IMR-90 (cell line): ENCODE results near the gene ZC2HC1C. TPM values are rescaled to one million over a fixed set of nuclear protein-coding genes. Genes with fewer than 3 reads are reported as not detected.

ENCODE experiments used
- ATAC-seq: fragments of 200-7000 bp; cut with Tn5 transposase; 2 replicates; pipeline ENCODE4 v1.9.1; 2020; ENCODE audit warnings: low read depth, mild to moderate bottlenecking, moderate library complexity
- BruUV-seq: library from RNA; stranded (reverse); fragments of 400-500 nt; replicated peaks from 2 replicates; lab custom pipeline; 2021; lab: Mats Ljungman, UMichigan
- CTCF ChIA-PET: fragments of 300-600 bp; formaldehyde crosslinking; extraction: SDS; loops from one replicate; lab custom pipeline; 2021; ENCODE audit warnings: antibody characterized with exemption; lab: Yijun Ruan, JAX
- POLR2A ChIA-PET: fragments of 300-600 bp; sonication (Branson Sonifier 250); formaldehyde crosslinking; loops from one replicate; lab custom pipeline; 2022; ENCODE audit warnings: antibody characterized with exemption; ENCODE audit not compliant: unreplicated experiment; lab: Charles Lee
- DNase-seq: peaks from one replicate; pipeline ENCODE4 v3.0.0; 2013
- H2AFZ ChIP-seq: replicated peaks from 2 replicates; pipeline ENCODE3; 2013; ENCODE audit warnings: low read length, mild to moderate bottlenecking; ENCODE audit not compliant: poor library complexity
- H2AK5ac ChIP-seq: 2 replicates; pipeline ENCODE4 v1.6.1; 2013; ENCODE audit warnings: low read depth, low read length, inconsistent platforms
- H2AK9ac ChIP-seq: replicated peaks from 2 replicates; pipeline ENCODE3; 2013; ENCODE audit warnings: mild to moderate bottlenecking, low read depth, low read length, moderate library complexity; ENCODE audit not compliant: poor library complexity
- H2BK120ac ChIP-seq: 2 replicates; pipeline ENCODE4 v1.6.1; 2013; ENCODE audit warnings: low read depth, low read length, inconsistent platforms
- H2BK15ac ChIP-seq: 3 replicates; pipeline ENCODE4 v1.6.1; 2013; ENCODE audit warnings: low read depth, low read length, inconsistent platforms
- H2BK20ac ChIP-seq: 2 replicates; pipeline ENCODE4 v1.6.1; 2013; ENCODE audit warnings: low read depth, mild to moderate bottlenecking, inconsistent platforms, low read length, moderate library complexity
- H2BK5ac ChIP-seq: 2 replicates; pipeline ENCODE4 v1.6.1; 2013; ENCODE audit warnings: mild to moderate bottlenecking, low read depth, low read length, inconsistent platforms; ENCODE audit not compliant: poor library complexity, severe bottlenecking
- H3K14ac ChIP-seq: replicated peaks from 2 replicates; pipeline ENCODE4 v1.6.1; 2013; ENCODE audit warnings: low read depth, low read length, inconsistent platforms
- H3K18ac ChIP-seq: 2 replicates; pipeline ENCODE4 v1.6.1; 2013; ENCODE audit warnings: low read depth, low read length, control low read depth
- H3K23ac ChIP-seq: 2 replicates; pipeline ENCODE4 v1.6.1; 2013; ENCODE audit warnings: low read depth, low read length, inconsistent platforms
- H3K27ac ChIP-seq: 2 replicates; pipeline ENCODE4 v1.5.1; 2013; ENCODE audit warnings: mild to moderate bottlenecking, control low read depth, low read length; ENCODE audit not compliant: insufficient read depth
- H3K27me3 ChIP-seq: 2 replicates; pipeline ENCODE4 v1.6.1; 2013; ENCODE audit warnings: low read length; ENCODE audit not compliant: control insufficient read depth, insufficient read depth
- H3K36me3 ChIP-seq: 2 replicates; pipeline ENCODE4 v1.6.1; 2013; ENCODE audit warnings: low read length, mixed read lengths; ENCODE audit not compliant: control insufficient read depth, insufficient read depth
- H3K4ac ChIP-seq: 2 replicates; pipeline ENCODE4 v1.6.1; 2013; ENCODE audit warnings: low read depth, low read length, inconsistent platforms
- H3K4me1 ChIP-seq: 2 replicates; pipeline ENCODE4 v1.6.1; 2013; ENCODE audit warnings: low read length, mixed read lengths; ENCODE audit not compliant: control insufficient read depth, insufficient read depth
- H3K4me2 ChIP-seq: 2 replicates; pipeline ENCODE4 v1.6.1; 2013; ENCODE audit warnings: low read depth, mild to moderate bottlenecking, control low read depth, low read length, moderate library complexity
- H3K4me3 ChIP-seq: 2 replicates; pipeline ENCODE4 v1.5.1; 2013; ENCODE audit warnings: low read depth, mild to moderate bottlenecking, control low read depth, low read length, moderate library complexity; ENCODE audit not compliant: insufficient read depth
- H3K56ac ChIP-seq: 2 replicates; pipeline ENCODE4 v1.6.1; 2013; ENCODE audit warnings: low read length, inconsistent platforms; ENCODE audit not compliant: insufficient read depth; ENCODE audit errors: extremely low read depth
- H3K79me1 ChIP-seq, 2 experiments: 2 replicates each; pipeline ENCODE4 v1.6.1; 2013; ENCODE audit warnings: low read length in 2 of 2, inconsistent platforms in 1 of 2, low read depth in 1 of 2
- H3K9ac ChIP-seq: 2 replicates; pipeline ENCODE4 v1.6.1; 2013; ENCODE audit warnings: low read depth, low read length, control low read depth
- H3K9me1 ChIP-seq: 2 replicates; pipeline ENCODE4 v1.6.1; 2013; ENCODE audit warnings: low read length, inconsistent platforms; ENCODE audit not compliant: insufficient read depth
- H3K9me3 ChIP-seq: 2 replicates; pipeline ENCODE4 v1.6.1; 2013; ENCODE audit warnings: low read length; ENCODE audit not compliant: control insufficient read depth, insufficient read depth
- H4K20me1 ChIP-seq: 2 replicates; pipeline ENCODE4 v1.6.1; 2013; ENCODE audit warnings: low read length, inconsistent platforms; ENCODE audit not compliant: insufficient read depth
- H4K5ac ChIP-seq: 2 replicates; pipeline ENCODE4 v1.6.1; 2013; ENCODE audit warnings: mild to moderate bottlenecking, low read depth, low read length, control low read depth
- H4K8ac ChIP-seq, 2 experiments: 2 replicates each; pipeline ENCODE4 v1.6.1; 2013; ENCODE audit warnings: low read depth in 2 of 2, low read length in 2 of 2, control low read depth in 1 of 2, inconsistent platforms in 1 of 2
- H4K91ac ChIP-seq: 2 replicates; pipeline ENCODE4 v1.6.1; 2013; ENCODE audit warnings: low read depth, low read length, inconsistent platforms; ENCODE audit not compliant: insufficient read depth
- BHLHE40 ChIP-seq: fragments of 150-350 bp; IDR thresholded peaks from 2 replicates; pipeline ENCODE4 v1.6.1; 2016; ENCODE audit warnings: mild to moderate bottlenecking, low read depth, low read length
- CEBPB ChIP-seq: IDR thresholded peaks from 2 replicates; pipeline ENCODE4 v1.6.1; 2012; ENCODE audit warnings: low read depth, low read length, improper control_type of control experiment
- MAFK ChIP-seq: IDR thresholded peaks from 2 replicates; pipeline ENCODE4 v1.6.1; 2012; ENCODE audit warnings: low read depth, low read length, improper control_type of control experiment
- MXI1 ChIP-seq: IDR thresholded peaks from 2 replicates; pipeline ENCODE4 v1.6.1; 2012; ENCODE audit warnings: low read depth, mild to moderate bottlenecking, low read length, moderate library complexity, borderline replicate concordance
- RAD21 ChIP-seq: IDR thresholded peaks from 2 replicates; pipeline ENCODE4 v1.6.1; 2012; ENCODE audit warnings: low read length, improper control_type of control experiment
- RCOR1 ChIP-seq: IDR thresholded peaks from 2 replicates; pipeline ENCODE4 v1.6.1; 2012; ENCODE audit warnings: mild to moderate bottlenecking, low read length, improper control_type of control experiment; ENCODE audit not compliant: insufficient replicate concordance
- SMC3 ChIP-seq: fragments of 150-350 bp; IDR thresholded peaks from 2 replicates; pipeline ENCODE4 v1.6.1; 2016; ENCODE audit warnings: low read depth, mild to moderate bottlenecking, antibody characterized with exemption, low read length, moderate library complexity
- WGBS, 2 experiments: methylation state at CpG; one replicate each; pipeline versions ENCODE4 v1.1.5 to v1.1.7; 2013; ENCODE audit warnings: missing lambda C conversion rate in 2 of 2; ENCODE audit not compliant: insufficient read length in 1 of 2; ENCODE audit errors: extremely low coverage in 2 of 2; 5-methylcytosine and 5-hydroxymethylcytosine counted together
- dilution Hi-C: fragments of 300-500 bp; cut with HindIII; formaldehyde crosslinking; loops from one replicate; pipeline ENCODE4 v1.14.3; 2018; ENCODE audit warnings: low sequenced_read_pairs; ENCODE audit not compliant: unreplicated experiment
- in situ Hi-C: fragments of 300-500 bp; cut with MboI; formaldehyde crosslinking; loops from 3 replicates; pipeline ENCODE4 v1.14.3; 2019; ENCODE audit warnings: low sequenced_read_pairs, inconsistent platforms, mixed read lengths
- intact Hi-C: fragments of 100-400 bp; cut with micrococcal nuclease; formaldehyde crosslinking; loops from 2 replicates; pipeline ENCODE4 v1.10.0; 2022
- polyA plus RNA-seq, 3 experiments: library from polyadenylated mRNA; depleted of rRNA; stranded (reverse); fragments of >200 nt; gene quantifications; 2 replicates each; pipeline ENCODE4 v1.2.3, GENCODE V29; 2012; ENCODE audit warnings: low replicate concordance in 1 of 3
- total RNA-seq: library from RNA; depleted of rRNA; stranded (reverse); fragments of >200 nt; gene quantifications from 2 replicates; pipeline ENCODE4 v1.2.3, GENCODE V29; 2012
- TF ChIP-seq, protein P1 (sequence below): fragments of 150-350 bp; IDR thresholded peaks from 2 replicates; pipeline ENCODE4 v1.6.1; 2017; ENCODE audit warnings: mild to moderate bottlenecking, antibody characterized with exemption, low read length, low read depth
- TF ChIP-seq, protein P2 (sequence below): conservative IDR thresholded peaks from 2 replicates; pipeline ENCODE4 v1.5.1; 2012; ENCODE audit warnings: mild to moderate bottlenecking, low read depth, low read length, improper control_type of control experiment

ZC2HC1C gene
- total and polyA plus RNA-seq, 2 of the 4 experiments (the other 2 are of a cell fraction): 0.15 to 0.54 TPM

DNA sequence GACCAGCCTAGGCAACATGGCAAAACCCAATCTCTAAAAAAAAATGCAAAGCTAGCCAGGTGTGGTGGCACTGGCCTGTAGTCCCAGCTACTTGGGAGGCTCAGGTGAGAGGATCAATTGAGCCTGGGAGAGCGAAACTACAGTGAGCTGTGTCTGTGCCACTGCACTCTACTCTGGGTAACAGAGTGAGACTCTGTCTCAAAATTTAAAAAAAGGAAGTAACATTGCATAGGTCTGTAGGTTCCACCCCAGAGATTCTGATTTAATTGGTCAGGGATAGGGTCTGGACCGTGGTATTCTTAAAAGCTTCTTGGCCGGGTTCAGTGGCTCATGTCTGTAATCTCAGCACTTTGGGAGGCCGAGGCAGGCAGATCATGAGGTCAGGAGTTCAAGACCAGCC lies 26.2 kb downstream of the ZC2HC1C start:
- in situ Hi-C loops (no loop called here), dilution Hi-C loops (no loop called here), intact Hi-C loops (no loop called here)
- Histone ChIP-seq H3K9ac (no peak overlapping the region), H2BK120ac (no peak overlapping the region), H2BK20ac (no peak overlapping the region), H3K27me3 (no peaks in the 10 kb centered on the region), H2AK5ac (no peak overlapping the region), H3K23ac (no peak overlapping the region), H4K20me1 (no peaks in the 10 kb centered on the region), H4K5ac (no peak overlapping the region), H3K4me1 (0 out of 2 replicates have a peak, but pooled peaks cover under 1% of the 10 kb centered on the region), H3K4me3 (no peak overlapping the region), H3K4ac (no peak overlapping the region), H3K9me1 (no peaks in the 10 kb centered on the region), H3K18ac (no peak overlapping the region), H3K36me3 (peaks cover 30% of the 10 kb centered on the region), H4K8ac (no peak overlapping the region), H3K4me2 (no peak overlapping the region), H2AK9ac (no peak overlapping the region), H2BK15ac (no peak overlapping the region), H4K91ac (no peak overlapping the region), H3K27ac (no peak overlapping the region), H3K14ac (no peak overlapping the region), H3K56ac (no peak overlapping the region), H3K79me1 (peaks cover 0 to 3% of the 10 kb centered on the region in 2 experiments; a peak in 2 of 4 replicates), H2AFZ (no peak overlapping the region), H3K9me3 (no peaks in the 10 kb centered on the region), H2BK5ac (no peak overlapping the region)
- ATAC-seq (no peak), DNase-seq (no peak)
- WGBS, 2 experiments: 100% methylated on average over 3 of the region's 4 CpGs; no CpG with 5 or more reads in 1 of the 2 experiments
- ChIA-PET CTCF (interaction anchor here (0.7 kb wide), 1 partner anchor 203 kb away, joined by 5 read pairs; no protein-coding TSS in a partner anchor), POLR2A (no interaction called here)
- no TSS peak for BruUV-seq
- TF ChIP-seq, protein P1, sequence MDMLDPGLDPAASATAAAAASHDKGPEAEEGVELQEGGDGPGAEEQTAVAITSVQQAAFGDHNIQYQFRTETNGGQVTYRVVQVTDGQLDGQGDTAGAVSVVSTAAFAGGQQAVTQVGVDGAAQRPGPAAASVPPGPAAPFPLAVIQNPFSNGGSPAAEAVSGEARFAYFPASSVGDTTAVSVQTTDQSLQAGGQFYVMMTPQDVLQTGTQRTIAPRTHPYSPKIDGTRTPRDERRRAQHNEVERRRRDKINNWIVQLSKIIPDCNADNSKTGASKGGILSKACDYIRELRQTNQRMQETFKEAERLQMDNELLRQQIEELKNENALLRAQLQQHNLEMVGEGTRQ: no peak
- TF ChIP-seq MAFK (no peak), RCOR1 (no peak), BHLHE40 (no peak), CEBPB (no peak), SMC3 (no peak), MXI1 (no peak), RAD21 (no peak)
- TF ChIP-seq, protein P2, sequence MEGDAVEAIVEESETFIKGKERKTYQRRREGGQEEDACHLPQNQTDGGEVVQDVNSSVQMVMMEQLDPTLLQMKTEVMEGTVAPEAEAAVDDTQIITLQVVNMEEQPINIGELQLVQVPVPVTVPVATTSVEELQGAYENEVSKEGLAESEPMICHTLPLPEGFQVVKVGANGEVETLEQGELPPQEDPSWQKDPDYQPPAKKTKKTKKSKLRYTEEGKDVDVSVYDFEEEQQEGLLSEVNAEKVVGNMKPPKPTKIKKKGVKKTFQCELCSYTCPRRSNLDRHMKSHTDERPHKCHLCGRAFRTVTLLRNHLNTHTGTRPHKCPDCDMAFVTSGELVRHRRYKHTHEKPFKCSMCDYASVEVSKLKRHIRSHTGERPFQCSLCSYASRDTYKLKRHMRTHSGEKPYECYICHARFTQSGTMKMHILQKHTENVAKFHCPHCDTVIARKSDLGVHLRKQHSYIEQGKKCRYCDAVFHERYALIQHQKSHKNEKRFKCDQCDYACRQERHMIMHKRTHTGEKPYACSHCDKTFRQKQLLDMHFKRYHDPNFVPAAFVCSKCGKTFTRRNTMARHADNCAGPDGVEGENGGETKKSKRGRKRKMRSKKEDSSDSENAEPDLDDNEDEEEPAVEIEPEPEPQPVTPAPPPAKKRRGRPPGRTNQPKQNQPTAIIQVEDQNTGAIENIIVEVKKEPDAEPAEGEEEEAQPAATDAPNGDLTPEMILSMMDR: no peak
